HG02973 (cell line): ENCODE data around the gene MCF2.
A peak's percentile ranks its signal among the peaks of the same experiment; 100 is the strongest.
"Not testable (repeated sequence)": the region's sequence is repeated elsewhere in the genome, so short reads cannot be mapped to it uniquely, and the experiment has no call there.

Experiments used
- ATAC-seq: cut with Tn5 transposase; IDR thresholded peaks from one replicate; pipeline ENCODE4 v1.9.1; 2021; ENCODE audit warnings: moderate library complexity; ENCODE audit not compliant: unreplicated experiment

MCF2 gene

GRCh38 chrX:139708067-139708466, at the start of gene MCF2:
TSS of gene MCF2 (minus strand) at chrX:139708167. CDS start at chrX:139651744, 56,423 bp downstream.
- no peak for ATAC-seq

GRCh38 chrX:139751053-139751452, 43.1 kb upstream of the MCF2 start:
- no peak for ATAC-seq

GRCh38 chrX:139750390-139750789, 42.4 kb upstream of the MCF2 start:
- ATAC-seq = no peak

GRCh38 chrX:139739138-139739537, 31.2 kb upstream of the MCF2 start:
- ATAC-seq = peak; percentile 96

- ATAC-seq = no peak
These were observed 30.6 kb upstream of the MCF2 start for GRCh38 chrX:139738581-139738980.

- no peak for ATAC-seq
These were observed 28.2 kb upstream of the MCF2 start for GRCh38 chrX:139736151-139736550.

GRCh38 chrX:139734996-139735395, 27.0 kb upstream of the MCF2 start:
- no peak for ATAC-seq

- ATAC-seq = peak; percentile 91
These were observed 17.8 kb upstream of the MCF2 start for GRCh38 chrX:139725720-139726119.

- no peak for ATAC-seq
These were observed 16.7 kb upstream of the MCF2 start for GRCh38 chrX:139724626-139725025.

- no peak for ATAC-seq
These were observed 13.0 kb upstream of the MCF2 start for GRCh38 chrX:139720979-139721378.

- no peak for ATAC-seq
These were observed 12.2 kb upstream of the MCF2 start for GRCh38 chrX:139720136-139720535.

- no peak for ATAC-seq
These were observed 5.3 kb downstream of the MCF2 start for GRCh38 chrX:139702658-139703057.

- no peak for ATAC-seq
These were observed 15.1 kb downstream of the MCF2 start for GRCh38 chrX:139692908-139693307.

GRCh38 chrX:139692506-139692849, 15.5 kb downstream of the MCF2 start:
- ATAC-seq = no peak

GRCh38 chrX:139691843-139692505, 16.0 kb downstream of the MCF2 start:
- ATAC-seq = no peak

- ATAC-seq = no peak
These were observed 16.5 kb downstream of the MCF2 start for GRCh38 chrX:139691493-139691842.

GRCh38 chrX:139685175-139685574, 22.8 kb downstream of the MCF2 start:
- not testable (repeated sequence) for ATAC-seq

GRCh38 chrX:139680356-139680755, 27.6 kb downstream of the MCF2 start:
- no peak for ATAC-seq

GRCh38 chrX:139647597-139647996, 60.4 kb downstream of the MCF2 start:
- ATAC-seq = no peak

GRCh38 chrX:139642241-139642927, 65.6 kb downstream of the MCF2 start:
- ATAC-seq = no peak

GRCh38 chrX:139640259-139640658, 67.7 kb downstream of the MCF2 start:
- ATAC-seq = no peak

GRCh38 chrX:139639253-139639652, 68.7 kb downstream of the MCF2 start:
- ATAC-seq = no peak

- ATAC-seq = no peak
These were observed 107.9 kb downstream of the MCF2 start for GRCh38 chrX:139600105-139600504.
